ENCODE data around the gene RHPN2. TPM values are rescaled to one million over a fixed set of nuclear protein-coding genes. Genes with fewer than 3 reads are reported as not detected.
"Not testable (repeated sequence)": the region's sequence is repeated elsewhere in the genome, so short reads cannot be mapped to it uniquely, and the experiment has no call there.

The RHPN2 gene
- total and polyA plus RNA-seq, 2 of the 13 experiments (the other 11 are each of a cell fraction or from before 2014, with no cell fraction given), result 20.3 to 48.0 TPM

- in situ Hi-C loops (cut with HindIII; ENCODE audit: extremely low pct_ligation_motif_present, low pct_unique_long_range_greater_than_20kb); H3K27me3 ChIP-seq (ENCODE audit: control insufficient read depth in 1 of 2, insufficient read depth in 2 of 2, low read length in 2 of 2); H2AFZ ChIP-seq (ENCODE audit: low read length); H3K9me3 ChIP-seq (ENCODE audit: low read length); H4K20me1 ChIP-seq (ENCODE audit: insufficient read depth, low read length); CTCF ChIA-PET (ENCODE audit: low intra/inter-chr PET ratio, low total read pairs); FAIRE-seq; ATAC-seq; intact Hi-C loops (cut with micrococcal nuclease; ENCODE audit: unreplicated experiment): not testable (repeated sequence)
- Histone ChIP-seq H3K27ac (ENCODE audit: extremely low read length, insufficient read depth, low read length) (peak overlapping the region; percentile 100), H3K9ac (ENCODE audit: insufficient read depth, low read depth, low read length) (peak overlapping the region; percentile 60), H3K4me1 (ENCODE audit: insufficient read depth, low read length) (peaks cover 55% of the 10 kb centered on the region), H3K79me2 (ENCODE audit: insufficient read depth, low read length) (peaks cover 62% of the 10 kb centered on the region), H3K4me2 (ENCODE audit: low read depth, low read length) (peak overlapping the region; percentile 29; the same call in 1 of the 2 replicates), H3K36me3 (replicated peaks in 1 of 2; ENCODE audit: control insufficient read depth in 1 of 2, insufficient read depth in 2 of 2, low read length in 2 of 2) (peaks cover 4 to 15% of the 10 kb centered on the region in 2 experiments; a peak in 2 of 5 replicates), H3K4me3 (replicated peaks in 1 of 3; ENCODE audit: insufficient read depth in 1 of 3, low read depth in 2 of 3, low read length in 3 of 3) (peak overlapping the region in 1 of 3 experiments; percentile 23; a peak in 1 of 6 replicates)
- POLR2A ChIA-PET, result interaction anchor here (0.7 to 6.2 kb wide), 14 partner anchors 11 to 66 kb away, joined by 3 to 53 read pairs (median 4); partner anchors contain the start of genes CEP89, GPATCH1 and RHPN2
- BruUV-seq (replicated peaks), result TSS peak; percentile 99
- WGBS (ENCODE audit: low lambda C conversion rate), result 96% methylated on average over 15 of the region's 18 CpGs
- peak; percentile 67 for DNase-seq (ENCODE audit: low spot score)
- TF ChIP-seq ZNF605 (CRISPR knock-in tag; IDR thresholded peaks at IDR 0.05), result peak; percentile 72; the same call in 1 of the 2 replicates
- peak; percentile 91 for TF ChIP-seq NFYB (CRISPR knock-in tag; IDR thresholded peaks at IDR 0.05)
- peak; percentile 32; the same call in 1 of the 2 replicates for TF ChIP-seq HMGXB3 (CRISPR knock-in tag; IDR thresholded peaks at IDR 0.05; ENCODE audit: borderline replicate concordance)
- 0 out of 2 replicates have a peak, but pooled peaks have one; percentile 21 for TF ChIP-seq ZBTB49 (CRISPR knock-in tag; IDR thresholded peaks at IDR 0.05; ENCODE audit: borderline replicate concordance)
- TF ChIP-seq FOXA3 (CRISPR knock-in tag; IDR thresholded peaks at IDR 0.05), result peak; percentile 35; the same call in 1 of the 2 replicates
- TF ChIP-seq SALL1 (CRISPR knock-in tag; IDR thresholded peaks at IDR 0.05), result peak; percentile 40; the same call in 1 of the 2 replicates
- TF ChIP-seq FOXK2 (IDR thresholded peaks at IDR 0.05), result peak; percentile 79; the same call in 1 of the 2 replicates
- TF ChIP-seq ZC3H4 (CRISPR knock-in tag; IDR thresholded peaks at IDR 0.05; ENCODE audit: borderline replicate concordance), result peak; percentile 47; the same call in 1 of the 2 replicates
- TF ChIP-seq TBX2 (CRISPR knock-in tag; IDR thresholded peaks at IDR 0.05; ENCODE audit: borderline replicate concordance), result 0 out of 2 replicates have a peak, but pooled peaks have one; percentile 16
- TF ChIP-seq MNT (IDR thresholded peaks at IDR 0.05), result 0 out of 2 replicates have a peak, but pooled peaks have one; percentile 15
- TF ChIP-seq ZMYM4 (CRISPR knock-in tag; IDR thresholded peaks at IDR 0.05), result peak; percentile 85
- TF ChIP-seq TAF1 (CRISPR knock-in tag; IDR thresholded peaks at IDR 0.05), result peak; percentile 41; the same call in 1 of the 2 replicates
- 0 out of 2 replicates have a peak, but pooled peaks have one; percentile 70 for TF ChIP-seq POGZ (CRISPR knock-in tag; IDR thresholded peaks at IDR 0.05)
Measured at GRCh38 chr19:33037168-33038025, 27.3 kb downstream of the RHPN2 start.

All from HepG2 (cell line).